Measurements from ENCODE around the gene UBN1.

GRCh38 chr16:4837733-4838501 lies 9.4 kb upstream of the UBN1 start:
- TF ChIP-seq, protein P1, sequence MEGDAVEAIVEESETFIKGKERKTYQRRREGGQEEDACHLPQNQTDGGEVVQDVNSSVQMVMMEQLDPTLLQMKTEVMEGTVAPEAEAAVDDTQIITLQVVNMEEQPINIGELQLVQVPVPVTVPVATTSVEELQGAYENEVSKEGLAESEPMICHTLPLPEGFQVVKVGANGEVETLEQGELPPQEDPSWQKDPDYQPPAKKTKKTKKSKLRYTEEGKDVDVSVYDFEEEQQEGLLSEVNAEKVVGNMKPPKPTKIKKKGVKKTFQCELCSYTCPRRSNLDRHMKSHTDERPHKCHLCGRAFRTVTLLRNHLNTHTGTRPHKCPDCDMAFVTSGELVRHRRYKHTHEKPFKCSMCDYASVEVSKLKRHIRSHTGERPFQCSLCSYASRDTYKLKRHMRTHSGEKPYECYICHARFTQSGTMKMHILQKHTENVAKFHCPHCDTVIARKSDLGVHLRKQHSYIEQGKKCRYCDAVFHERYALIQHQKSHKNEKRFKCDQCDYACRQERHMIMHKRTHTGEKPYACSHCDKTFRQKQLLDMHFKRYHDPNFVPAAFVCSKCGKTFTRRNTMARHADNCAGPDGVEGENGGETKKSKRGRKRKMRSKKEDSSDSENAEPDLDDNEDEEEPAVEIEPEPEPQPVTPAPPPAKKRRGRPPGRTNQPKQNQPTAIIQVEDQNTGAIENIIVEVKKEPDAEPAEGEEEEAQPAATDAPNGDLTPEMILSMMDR (IDR thresholded peaks at IDR 0.05; ENCODE audit: extremely low read depth in 1 of 2, insufficient read depth in 1 of 2, low read depth in 1 of 2, low read length in 2 of 2), result no peak
- TF ChIP-seq POLR2AphosphoS5 (IDR thresholded peaks at IDR 0.05; ENCODE audit: insufficient read depth, low read depth, low read length), result no peak

Measured in endothelial cell of umbilical vein (primary cell).